Astrocyte (in vitro differentiated cells and primary cell): ENCODE measurements around the gene CDC37L1.

Experiments used
- CTCF ChIP-seq: IDR thresholded peaks from 2 replicates; pipeline ENCODE4 v1.5.1; 2011; ENCODE audit warnings: low read depth, mild to moderate bottlenecking, inconsistent platforms, low read length, moderate library complexity; ENCODE audit not compliant: insufficient read depth
- EZH2 ChIP-seq: IDR thresholded peaks from 2 replicates; pipeline ENCODE4 v1.6.1; 2012; ENCODE audit warnings: mild to moderate bottlenecking, low read length, inconsistent platforms; ENCODE audit not compliant: insufficient read depth

GRCh38 chr9:4669890-4670289 lies 9.5 kb upstream of the CDC37L1 start:
- no peak for TF ChIP-seq CTCF
- no peak for TF ChIP-seq EZH2
